Tibial nerve (tissue), 4 donors: Measurements from ENCODE around the gene BBS1. TPM values are rescaled to one million over a fixed set of nuclear protein-coding genes. Genes with fewer than 3 reads are reported as not detected.

Experiments
- DNase-seq, 2 donors: peaks; one replicate each; pipeline ENCODE4 v3.0.0-alpha.2; 2019; ENCODE audit warnings: low spot score in 2 of 2
- H3K27ac ChIP-seq, 4 donors: fragments of 200-600 bp; sonication (generic) in 3 of 4; one replicate each; pipeline ENCODE4 v1.5.1; 2017 to 2019; ENCODE audit warnings: mild to moderate bottlenecking in 1 of 4
- H3K27me3 ChIP-seq, 2 donors: fragments of 200-600 bp; sonication (generic) in 1 of 2; one replicate each; pipeline versions ENCODE4 v1.5.1 to v1.6.0; 2017 to 2019
- H3K36me3 ChIP-seq, 3 donors: fragments of 200-600 bp; sonication (generic); one replicate each; pipeline ENCODE4 v1.5.1; 2018 to 2019
- H3K4me1 ChIP-seq, 4 donors: fragments of 200-600 bp; sonication (generic) in 3 of 4; one replicate each; pipeline ENCODE4 v1.5.1; 2017 to 2019
- H3K4me3 ChIP-seq, 4 donors: fragments of 200-600 bp; sonication (generic) in 3 of 4; one replicate each; pipeline ENCODE4 v1.5.1; 2017 to 2019; ENCODE audit warnings: mild to moderate bottlenecking in 1 of 4, moderate library complexity in 1 of 4
- H3K9me3 ChIP-seq, 4 donors: fragments of 200-600 bp; sonication (generic) in 3 of 4; one replicate each; pipeline ENCODE4 v1.5.1; 2017 to 2019
- EP300 ChIP-seq, 2 donors: sonication (generic); formaldehyde crosslinking; IDR thresholded peaks; one replicate each; pipeline ENCODE4 v1.6.1; 2017; ENCODE audit warnings: antibody characterized with exemption in 2 of 2, mild to moderate bottlenecking in 1 of 2
- POLR2A ChIP-seq, 2 donors: fragments of 450-650 bp; IDR thresholded peaks; one replicate each; pipeline ENCODE4 v1.6.1; 2017; ENCODE audit warnings: antibody characterized with exemption in 2 of 2, mild to moderate bottlenecking in 2 of 2, moderate library complexity in 2 of 2
- WGBS, 2 donors: methylation state at CpG; one replicate each; pipeline ENCODE4 v1.1.5; 2018; 5-methylcytosine and 5-hydroxymethylcytosine counted together
- total RNA-seq, 4 donors: library from RNA; depleted of rRNA; stranded (reverse); fragments of >200 nt; gene quantifications; one replicate each; pipeline ENCODE4 v1.1.0, GENCODE V29; 2016
- TF ChIP-seq, protein P1 (sequence below), 5 experiments: fragments of 200-600 bp in 3 of 5; fragments of 450-650 bp in 2 of 5; sonication (generic) in 3 of 5; IDR thresholded peaks; one replicate each; pipeline ENCODE4 v1.5.1; 2016 to 2019; ENCODE audit warnings: antibody characterized with exemption in 5 of 5, mild to moderate bottlenecking in 3 of 5, moderate library complexity in 2 of 5

The BBS1 gene
- total RNA-seq, 4 donors from 2014 or later: 66.1 to 161 (median 104) TPM

DNA sequence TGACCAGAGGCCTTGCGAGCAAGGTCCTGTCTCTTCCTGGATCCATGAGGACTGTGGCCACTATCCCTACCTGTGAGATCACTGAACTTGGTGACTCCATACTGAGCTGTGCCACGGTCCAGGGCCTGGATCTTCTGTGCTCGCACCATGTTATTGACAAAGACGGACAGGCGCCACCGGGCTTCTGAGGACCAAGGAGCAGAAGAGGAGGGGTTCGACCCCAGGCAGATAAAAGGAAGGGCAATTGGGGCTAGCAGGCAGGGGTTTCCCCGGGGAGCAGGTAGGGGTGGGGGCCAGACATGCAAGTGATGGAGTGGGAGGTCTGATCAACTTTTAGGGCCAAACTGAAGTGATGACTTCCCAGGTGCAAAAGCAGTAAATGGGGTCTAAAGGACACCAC, 55.8 kb downstream of the BBS1 start:
- no peaks in the 10 kb centered on the region for H3K9me3 ChIP-seq
- H3K4me3 ChIP-seq: no peak overlapping the region
- no peaks in the 10 kb centered on the region for H3K27me3 ChIP-seq
- no peak for DNase-seq
- peaks cover 0 to 59% (median 0%) of the 10 kb centered on the region in 3 donors for H3K36me3 ChIP-seq
- H3K27ac ChIP-seq: no peak overlapping the region
- H3K4me1 ChIP-seq: peaks cover 0 to 21% (median 3%) of the 10 kb centered on the region in 4 donors
- 91 to 94% methylated on average over 8 of the region's 8 CpGs for WGBS, 2 donors
- TF ChIP-seq, protein P1, sequence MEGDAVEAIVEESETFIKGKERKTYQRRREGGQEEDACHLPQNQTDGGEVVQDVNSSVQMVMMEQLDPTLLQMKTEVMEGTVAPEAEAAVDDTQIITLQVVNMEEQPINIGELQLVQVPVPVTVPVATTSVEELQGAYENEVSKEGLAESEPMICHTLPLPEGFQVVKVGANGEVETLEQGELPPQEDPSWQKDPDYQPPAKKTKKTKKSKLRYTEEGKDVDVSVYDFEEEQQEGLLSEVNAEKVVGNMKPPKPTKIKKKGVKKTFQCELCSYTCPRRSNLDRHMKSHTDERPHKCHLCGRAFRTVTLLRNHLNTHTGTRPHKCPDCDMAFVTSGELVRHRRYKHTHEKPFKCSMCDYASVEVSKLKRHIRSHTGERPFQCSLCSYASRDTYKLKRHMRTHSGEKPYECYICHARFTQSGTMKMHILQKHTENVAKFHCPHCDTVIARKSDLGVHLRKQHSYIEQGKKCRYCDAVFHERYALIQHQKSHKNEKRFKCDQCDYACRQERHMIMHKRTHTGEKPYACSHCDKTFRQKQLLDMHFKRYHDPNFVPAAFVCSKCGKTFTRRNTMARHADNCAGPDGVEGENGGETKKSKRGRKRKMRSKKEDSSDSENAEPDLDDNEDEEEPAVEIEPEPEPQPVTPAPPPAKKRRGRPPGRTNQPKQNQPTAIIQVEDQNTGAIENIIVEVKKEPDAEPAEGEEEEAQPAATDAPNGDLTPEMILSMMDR (IDR thresholded peaks at IDR 0.05): no peak
- TF ChIP-seq POLR2A (IDR thresholded peaks at IDR 0.05) (no peak), EP300 (IDR thresholded peaks at IDR 0.05) (no peak)

GRCh38 chr11:66567787-66568123, 57.3 kb downstream of the BBS1 start:
- no peak for DNase-seq
- no peak for TF ChIP-seq EP300 (IDR thresholded peaks at IDR 0.05)
- TF ChIP-seq POLR2A (IDR thresholded peaks at IDR 0.05): no peak
- TF ChIP-seq, protein P1 (IDR thresholded peaks at IDR 0.05): no peak
- WGBS, 2 donors: 54 to 59% methylated on average over 11 to 15 of the region's 15 CpGs

DNA sequence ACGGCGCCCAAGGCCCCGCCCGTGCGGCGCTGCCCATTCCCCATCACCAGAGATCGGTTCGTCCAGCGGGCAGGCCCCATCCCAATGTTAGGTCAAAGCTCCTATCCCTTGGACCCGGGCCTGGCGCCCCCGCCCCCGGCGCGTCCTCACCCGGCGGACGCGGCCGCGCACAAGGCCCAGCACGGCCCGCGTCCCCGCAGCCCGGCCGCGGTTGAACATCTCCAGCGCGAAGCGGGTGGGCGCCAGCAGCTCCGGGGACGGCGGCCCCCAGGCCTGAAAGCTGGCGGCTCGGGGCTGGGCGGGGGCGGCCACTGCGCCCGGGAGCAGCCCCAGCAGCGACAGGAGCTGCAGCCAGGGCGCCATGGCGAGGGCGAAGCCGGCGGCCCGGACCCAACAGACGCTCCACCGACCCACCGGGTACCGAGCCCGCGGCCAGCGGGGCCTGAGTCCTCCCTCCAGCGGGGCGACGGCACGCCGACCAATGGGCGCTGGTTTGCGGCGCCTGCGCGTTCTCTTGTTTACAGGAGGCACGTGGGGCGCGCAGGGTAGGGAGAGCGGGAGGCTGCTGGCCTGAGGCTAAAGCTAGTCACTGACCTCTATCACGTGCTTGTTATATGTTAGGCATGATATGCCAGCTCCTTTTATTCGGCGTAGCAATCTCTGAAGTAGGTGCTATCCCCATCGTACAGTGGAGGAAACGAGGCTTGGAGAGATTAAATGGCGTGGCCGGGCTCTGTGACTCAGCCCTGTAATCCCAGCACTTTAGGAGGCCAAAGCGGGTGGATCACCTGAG, 57.9 kb downstream of the BBS1 start, which contains the start of gene CTSF:
CTSF (minus strand) TSS at position 483 of the 793 bp plus-strand sequence; CDS start at position 363, 120 bp downstream.
- Histone ChIP-seq H3K36me3 (peaks cover 0 to 40% (median 0%) of the 10 kb centered on the region in 3 donors), H3K27ac (peak within 1 kb of the TSS; percentile 63 to 88 (median 71)), H3K27me3 (no peaks in the 10 kb centered on the region), H3K4me3 (peak within 1 kb of the TSS; percentile 44 to 74 (median 62)), H3K4me1 (peaks cover 0 to 21% (median 3%) of the 10 kb centered on the region in 4 donors), H3K9me3 (no peaks in the 10 kb centered on the region)
- TF ChIP-seq, protein P1 (IDR thresholded peaks at IDR 0.05): peak in 1 of 5 experiments; percentile 26
- peak in 1 of 2 donors; percentile 40 for TF ChIP-seq POLR2A (IDR thresholded peaks at IDR 0.05)
- TF ChIP-seq EP300 (IDR thresholded peaks at IDR 0.05): peak; percentile 52 to 83
- DNase-seq: peak; percentile 80 to 85
- WGBS, 2 donors: 2 to 7% methylated on average over 34 to 56 of the region's 77 CpGs

More at GRCh38 chr11:66567787-66568123, 57.3 kb downstream of the BBS1 start:
- Histone ChIP-seq H3K27ac (peak overlapping the region; percentile 36 to 88 (median 68)), H3K36me3 (peaks cover 0 to 46% (median 0%) of the 10 kb centered on the region in 3 donors), H3K9me3 (no peaks in the 10 kb centered on the region), H3K4me3 (peak overlapping the region; percentile 44 to 74 (median 62)), H3K4me1 (peaks cover 0 to 21% (median 3%) of the 10 kb centered on the region in 4 donors), H3K27me3 (no peaks in the 10 kb centered on the region)

GRCh38 chr11:66569076-66569475, 58.6 kb downstream of the BBS1 start:
- H3K4me1 ChIP-seq: peaks cover 0 to 21% (median 3%) of the 10 kb centered on the region in 4 donors
- H3K36me3 ChIP-seq: peaks cover 0 to 32% (median 0%) of the 10 kb centered on the region in 3 donors
- no peak overlapping the region for H3K4me3 ChIP-seq
- TF ChIP-seq EP300 (IDR thresholded peaks at IDR 0.05) (no peak), POLR2A (IDR thresholded peaks at IDR 0.05) (no peak)
- TF ChIP-seq, protein P1 (IDR thresholded peaks at IDR 0.05): no peak
- no peaks in the 10 kb centered on the region for H3K9me3 ChIP-seq
- 82 to 84% methylated on average over 7 of the region's 7 CpGs for WGBS, 2 donors
- H3K27ac ChIP-seq: peak overlapping the region in 2 of 4 donors; percentile 72 to 88
- DNase-seq: no peak
- H3K27me3 ChIP-seq: no peaks in the 10 kb centered on the region
